ENCODE data around the gene CDKN1A.

GRCh38 chr6:36662380-36662779 lies 16.1 kb upstream of the CDKN1A start:
- TF ChIP-seq, protein P1, sequence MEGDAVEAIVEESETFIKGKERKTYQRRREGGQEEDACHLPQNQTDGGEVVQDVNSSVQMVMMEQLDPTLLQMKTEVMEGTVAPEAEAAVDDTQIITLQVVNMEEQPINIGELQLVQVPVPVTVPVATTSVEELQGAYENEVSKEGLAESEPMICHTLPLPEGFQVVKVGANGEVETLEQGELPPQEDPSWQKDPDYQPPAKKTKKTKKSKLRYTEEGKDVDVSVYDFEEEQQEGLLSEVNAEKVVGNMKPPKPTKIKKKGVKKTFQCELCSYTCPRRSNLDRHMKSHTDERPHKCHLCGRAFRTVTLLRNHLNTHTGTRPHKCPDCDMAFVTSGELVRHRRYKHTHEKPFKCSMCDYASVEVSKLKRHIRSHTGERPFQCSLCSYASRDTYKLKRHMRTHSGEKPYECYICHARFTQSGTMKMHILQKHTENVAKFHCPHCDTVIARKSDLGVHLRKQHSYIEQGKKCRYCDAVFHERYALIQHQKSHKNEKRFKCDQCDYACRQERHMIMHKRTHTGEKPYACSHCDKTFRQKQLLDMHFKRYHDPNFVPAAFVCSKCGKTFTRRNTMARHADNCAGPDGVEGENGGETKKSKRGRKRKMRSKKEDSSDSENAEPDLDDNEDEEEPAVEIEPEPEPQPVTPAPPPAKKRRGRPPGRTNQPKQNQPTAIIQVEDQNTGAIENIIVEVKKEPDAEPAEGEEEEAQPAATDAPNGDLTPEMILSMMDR (IDR thresholded peaks at IDR 0.05): no peak
- TF ChIP-seq POLR2A (IDR thresholded peaks at IDR 0.05): no peak

Measured in heart left ventricle (tissue), 13 donors.